WI38 (cell line): ENCODE measurements around the gene CDK11A.
A peak's percentile ranks its signal among the peaks of the same experiment; 100 is the strongest.
"Not testable (repeated sequence)": the region's sequence is repeated elsewhere in the genome, so short reads cannot be mapped to it uniquely, and the experiment has no call there.

Source experiments
- H3K4me3 ChIP-seq: 2 replicates; pipeline ENCODE4 v1.5.1; 2011; ENCODE audit warnings: low read depth, mild to moderate bottlenecking, control low read depth, low read length
- TF ChIP-seq, protein P1 (sequence below): IDR thresholded peaks from 2 replicates; pipeline ENCODE4 v1.5.1; 2012; ENCODE audit warnings: low read depth, mild to moderate bottlenecking, control low read depth, low read length

The CDK11A gene

DNA sequence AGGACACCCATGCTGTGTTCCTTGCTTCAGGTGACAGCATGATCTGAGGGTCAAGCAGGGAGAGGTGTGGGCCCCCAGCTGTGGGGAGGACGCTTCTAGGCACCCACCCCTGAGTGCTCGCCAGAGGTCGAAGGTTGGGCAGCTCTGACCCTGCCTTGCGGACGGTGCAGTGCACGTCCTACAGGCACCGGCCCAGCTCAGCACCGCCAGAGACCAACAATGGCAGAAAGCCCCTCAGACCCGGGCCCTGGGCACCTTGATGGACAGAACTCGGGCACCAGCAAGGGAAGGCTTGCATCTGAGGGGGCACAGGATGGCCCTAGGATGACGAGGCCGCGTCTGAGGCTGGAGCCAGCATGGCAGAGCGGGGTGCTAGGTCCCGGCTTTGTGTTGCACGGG is 29.4 kb upstream of the CDK11A start:
- no peak overlapping the region for H3K4me3 ChIP-seq
- TF ChIP-seq, protein P1, sequence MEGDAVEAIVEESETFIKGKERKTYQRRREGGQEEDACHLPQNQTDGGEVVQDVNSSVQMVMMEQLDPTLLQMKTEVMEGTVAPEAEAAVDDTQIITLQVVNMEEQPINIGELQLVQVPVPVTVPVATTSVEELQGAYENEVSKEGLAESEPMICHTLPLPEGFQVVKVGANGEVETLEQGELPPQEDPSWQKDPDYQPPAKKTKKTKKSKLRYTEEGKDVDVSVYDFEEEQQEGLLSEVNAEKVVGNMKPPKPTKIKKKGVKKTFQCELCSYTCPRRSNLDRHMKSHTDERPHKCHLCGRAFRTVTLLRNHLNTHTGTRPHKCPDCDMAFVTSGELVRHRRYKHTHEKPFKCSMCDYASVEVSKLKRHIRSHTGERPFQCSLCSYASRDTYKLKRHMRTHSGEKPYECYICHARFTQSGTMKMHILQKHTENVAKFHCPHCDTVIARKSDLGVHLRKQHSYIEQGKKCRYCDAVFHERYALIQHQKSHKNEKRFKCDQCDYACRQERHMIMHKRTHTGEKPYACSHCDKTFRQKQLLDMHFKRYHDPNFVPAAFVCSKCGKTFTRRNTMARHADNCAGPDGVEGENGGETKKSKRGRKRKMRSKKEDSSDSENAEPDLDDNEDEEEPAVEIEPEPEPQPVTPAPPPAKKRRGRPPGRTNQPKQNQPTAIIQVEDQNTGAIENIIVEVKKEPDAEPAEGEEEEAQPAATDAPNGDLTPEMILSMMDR: no peak

DNA sequence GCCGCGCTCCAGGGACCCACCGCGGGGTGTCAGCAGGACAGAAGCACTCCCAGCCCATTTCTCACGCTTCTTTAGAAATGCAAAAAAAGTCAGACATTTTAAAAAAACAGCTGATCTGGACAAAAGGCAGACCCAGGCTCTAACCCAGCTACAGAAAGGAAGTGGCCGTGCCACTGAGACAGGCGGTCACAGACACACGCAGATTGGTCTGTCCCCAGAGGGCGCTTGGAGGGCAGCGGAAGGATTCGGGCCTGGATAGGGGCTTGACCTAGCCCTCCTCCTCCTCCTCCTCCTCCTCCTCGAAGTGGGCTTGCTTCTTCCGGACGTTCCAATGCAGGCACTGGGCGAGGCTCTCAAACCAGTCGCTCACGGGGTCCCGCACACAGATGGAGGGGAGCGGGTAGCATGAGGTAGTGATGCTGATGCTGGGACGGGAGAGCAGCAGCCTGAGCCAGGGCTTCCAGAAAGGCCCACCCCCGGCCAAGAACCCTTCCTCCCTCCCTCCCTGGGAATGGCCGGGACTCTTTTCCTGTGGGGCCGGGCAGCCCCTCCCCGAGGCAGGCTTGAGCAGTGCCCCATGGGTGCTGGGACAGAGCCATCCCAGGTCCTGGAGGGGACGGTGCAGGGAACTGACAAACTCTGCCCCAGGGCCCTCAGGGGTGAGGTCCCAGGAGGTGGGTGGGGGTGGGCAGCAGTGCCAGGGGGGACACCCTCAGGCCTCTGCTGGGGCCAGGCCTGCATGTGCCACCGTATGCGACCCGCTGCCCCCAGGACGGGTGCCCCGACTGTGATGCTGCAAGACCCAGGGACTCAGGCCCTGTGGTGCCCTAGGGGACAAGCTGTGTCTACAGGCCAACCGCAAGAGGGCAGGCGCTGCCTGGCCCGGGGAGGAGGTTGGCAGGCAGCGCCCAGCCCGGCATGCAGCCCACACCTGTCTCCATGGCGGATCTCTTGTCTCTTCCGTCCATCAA is 28.8 kb upstream of the CDK11A start:
- H3K4me3 ChIP-seq: no peak overlapping the region
- TF ChIP-seq, protein P1: no peak

DNA sequence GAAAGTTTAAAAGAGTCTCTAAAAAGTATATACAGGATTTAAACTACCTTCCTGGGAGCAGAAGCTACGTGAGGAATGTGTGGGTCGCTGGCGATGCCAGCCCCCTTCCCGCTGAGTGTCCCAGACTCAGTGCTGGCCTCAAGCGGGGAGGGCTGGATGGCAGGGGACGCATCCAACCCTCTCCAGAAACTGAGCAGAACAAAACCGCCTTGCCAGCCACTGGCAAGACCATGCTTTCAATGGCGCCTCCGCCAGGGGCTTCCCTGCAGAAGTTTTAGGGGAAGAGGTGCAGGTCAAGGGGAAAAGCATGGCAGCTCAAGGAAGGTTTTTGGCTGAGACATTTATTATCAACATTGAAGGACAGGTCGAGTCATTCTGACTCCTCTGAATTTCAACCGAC is 28.0 kb upstream of the CDK11A start:
- no peak overlapping the region for H3K4me3 ChIP-seq
- TF ChIP-seq, protein P1: no peak

DNA sequence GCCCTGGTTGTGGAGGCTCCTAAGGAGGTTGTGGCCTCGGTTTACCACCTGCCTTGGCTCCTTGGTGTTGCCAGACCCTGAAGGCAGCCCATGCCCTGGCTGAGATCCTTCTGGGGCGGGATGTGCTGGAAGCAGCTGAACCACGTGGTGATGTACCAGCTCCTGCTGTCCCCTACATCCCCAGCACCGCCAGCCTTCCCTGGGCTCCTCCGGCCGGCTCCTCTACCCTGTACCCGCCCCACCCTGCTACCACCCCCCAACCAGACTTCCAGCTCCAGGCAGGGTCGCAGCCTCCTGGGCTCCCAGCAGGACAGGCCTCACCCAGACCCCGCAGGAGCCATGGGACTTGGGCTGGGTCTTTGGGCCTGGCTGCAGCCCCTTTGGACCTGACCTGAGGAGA is 25.8 kb upstream of the CDK11A start:
- not testable (repeated sequence) for H3K4me3 ChIP-seq

DNA sequence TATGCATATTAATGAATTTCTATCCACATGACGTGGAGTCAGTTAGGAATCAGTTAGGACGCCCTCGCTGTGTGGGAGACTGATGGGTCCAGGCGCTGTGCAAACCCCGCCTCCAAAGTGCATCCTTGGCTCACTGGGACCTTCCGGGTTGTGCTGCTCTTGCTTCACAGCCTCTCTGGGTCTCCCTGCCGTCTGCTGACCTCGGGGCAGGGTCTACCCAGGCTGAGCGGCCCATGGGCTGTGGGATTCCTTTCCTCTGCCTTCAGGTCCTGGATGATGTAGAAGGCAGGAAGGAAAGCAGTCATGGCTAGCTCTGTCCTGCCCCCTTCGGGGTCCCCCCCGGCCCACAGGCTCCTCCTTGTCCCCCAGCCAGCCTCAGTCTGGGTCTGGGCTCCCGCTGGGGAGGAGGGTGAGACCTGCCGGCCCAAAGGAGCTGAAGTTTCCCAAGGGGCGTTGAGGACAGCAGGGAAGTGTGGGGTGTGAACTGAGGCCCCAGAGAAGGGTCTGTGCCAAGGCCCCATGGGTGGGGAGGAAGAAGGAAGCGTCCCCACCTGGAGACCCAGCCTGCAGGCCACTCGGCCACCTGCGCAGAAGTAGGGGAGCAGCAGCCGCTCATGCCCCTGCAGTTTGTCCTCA is 24.6 kb upstream of the CDK11A start:
- H3K4me3 ChIP-seq: no peak overlapping the region

DNA sequence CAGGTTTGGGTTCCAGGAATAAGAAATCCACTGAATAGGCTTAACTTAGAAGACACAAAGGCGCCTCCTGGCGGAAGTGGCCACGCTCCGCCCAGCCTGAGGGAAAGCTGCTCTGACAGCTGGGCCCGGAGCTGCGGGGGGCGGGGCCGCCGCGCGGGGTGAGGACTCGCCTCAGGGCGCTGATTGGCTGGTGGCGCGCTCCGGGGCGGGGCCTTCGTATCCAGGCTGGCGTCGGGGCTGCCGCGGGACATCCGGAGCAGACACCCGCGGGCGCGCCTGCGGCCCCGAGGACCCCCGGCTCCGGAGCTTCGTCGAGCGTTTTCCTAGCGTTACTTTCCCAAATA is 22.4 kb upstream of the CDK11A start:
- H3K4me3 ChIP-seq: not testable (repeated sequence)

More for the DNA sequence above, 24.6 kb upstream of the CDK11A start:
- TF ChIP-seq, protein P1: no peak

DNA sequence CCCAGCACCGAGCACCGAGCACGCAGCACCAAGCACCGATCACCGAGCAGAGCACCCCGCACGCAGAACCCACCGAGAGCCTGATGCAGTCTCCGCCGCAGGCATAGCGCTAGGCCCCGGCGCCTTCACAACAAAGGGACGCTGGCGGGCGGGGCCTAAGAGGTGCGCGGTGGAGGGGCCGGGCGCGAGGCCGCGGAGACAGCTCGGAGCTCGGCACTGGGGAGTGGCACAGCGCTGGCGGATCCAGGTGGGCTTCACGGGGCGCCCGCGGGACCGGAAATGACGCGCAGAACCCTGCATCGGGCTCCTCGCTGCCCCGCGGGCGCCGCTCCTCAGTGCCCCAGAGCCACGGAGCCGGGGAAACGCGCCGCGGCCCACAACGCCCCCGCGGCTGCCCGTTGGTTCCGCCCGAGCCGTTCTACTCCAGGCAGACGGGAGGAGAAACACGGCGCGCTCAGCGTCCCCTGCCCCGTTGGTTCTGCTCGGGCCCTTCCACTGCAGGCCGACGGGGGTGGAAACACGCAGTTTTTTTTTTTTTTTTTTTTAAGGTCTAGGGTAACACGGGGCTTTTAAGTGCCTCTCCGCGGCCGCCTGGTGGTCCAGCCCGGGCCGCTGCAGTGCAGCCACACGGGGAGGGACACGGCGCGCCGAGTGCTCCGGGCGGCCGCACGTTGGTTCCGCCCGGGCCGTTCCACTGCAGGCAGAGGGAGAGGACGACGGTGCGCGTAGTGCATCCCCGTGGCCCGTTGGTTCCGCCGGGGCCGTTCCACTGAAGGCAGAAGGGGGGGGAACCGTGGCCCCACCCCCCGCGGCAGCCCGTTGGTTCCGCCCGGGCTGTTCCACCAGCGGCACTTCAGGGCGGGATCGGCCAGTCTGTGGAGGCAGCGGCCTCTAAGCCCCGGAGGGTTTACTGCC is 21.8 kb upstream of the CDK11A start:
- peak overlapping the region; percentile 34; the same call in 1 of the 2 replicates for H3K4me3 ChIP-seq

DNA sequence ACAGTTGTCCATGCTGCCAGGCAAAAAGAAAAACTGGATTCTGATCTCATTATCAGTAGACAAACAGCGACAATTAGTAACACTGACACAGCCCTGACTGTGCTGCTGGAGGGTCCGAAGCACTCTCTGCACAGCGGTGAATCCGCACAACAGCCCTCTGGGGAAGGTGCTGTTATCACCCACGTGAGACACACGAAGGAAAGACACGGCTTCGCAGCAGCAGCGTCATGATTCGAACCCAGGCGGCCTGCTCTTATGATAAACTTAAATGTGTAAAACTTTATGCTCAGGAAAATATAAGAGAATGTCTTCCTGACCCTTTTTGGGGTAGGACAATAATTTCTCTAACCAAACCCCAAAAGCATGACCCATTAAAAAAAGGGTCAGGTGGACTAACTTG is 18.4 kb upstream of the CDK11A start:
- not testable (repeated sequence) for H3K4me3 ChIP-seq

DNA sequence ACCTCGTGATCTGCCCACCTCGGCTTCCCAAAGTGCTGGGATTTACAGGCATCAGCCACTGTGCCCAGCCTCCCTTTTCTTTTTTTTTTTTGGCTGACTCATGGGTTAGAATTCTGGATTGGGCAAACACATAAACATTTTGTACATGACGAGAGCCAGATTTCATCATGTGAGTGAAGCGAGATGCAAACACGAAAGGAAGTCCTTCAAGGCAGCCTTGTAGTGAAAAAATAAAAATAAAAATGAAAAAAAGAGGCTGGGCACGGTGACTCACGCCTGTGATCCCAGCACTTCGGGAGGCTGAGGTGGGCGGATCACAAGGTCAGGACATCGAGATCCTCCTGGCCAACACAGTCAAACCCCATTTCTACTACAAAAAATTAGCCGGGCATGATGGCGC is 16.9 kb upstream of the CDK11A start:
- not testable (repeated sequence) for H3K4me3 ChIP-seq

DNA sequence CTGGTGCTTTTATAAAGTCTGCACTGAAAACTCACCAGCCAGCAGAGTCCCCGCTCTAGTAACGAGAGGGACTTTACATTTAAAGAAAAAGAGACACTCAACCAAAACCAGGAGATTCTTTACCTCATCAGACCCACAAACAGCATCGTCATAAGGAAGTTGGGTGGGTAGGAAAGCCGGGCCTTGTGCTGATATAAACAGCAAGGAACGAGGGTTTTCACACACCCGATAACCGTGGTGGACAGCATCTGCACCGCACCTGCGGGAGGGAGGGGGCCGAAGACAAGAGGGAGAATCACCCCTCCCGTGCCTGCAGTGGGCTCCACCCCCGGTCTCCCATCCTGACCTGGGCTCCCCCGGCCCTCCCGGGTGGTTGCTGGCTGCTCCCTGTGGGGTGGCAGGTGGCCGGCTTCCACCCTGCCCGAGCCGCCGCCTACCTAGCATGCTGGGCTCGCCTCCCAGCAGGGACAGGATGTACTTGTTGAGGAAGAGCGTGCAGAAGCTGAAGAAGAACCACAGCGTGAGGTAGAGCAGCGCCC is 14.7 kb upstream of the CDK11A start:
- H3K4me3 ChIP-seq: not testable (repeated sequence)

DNA sequence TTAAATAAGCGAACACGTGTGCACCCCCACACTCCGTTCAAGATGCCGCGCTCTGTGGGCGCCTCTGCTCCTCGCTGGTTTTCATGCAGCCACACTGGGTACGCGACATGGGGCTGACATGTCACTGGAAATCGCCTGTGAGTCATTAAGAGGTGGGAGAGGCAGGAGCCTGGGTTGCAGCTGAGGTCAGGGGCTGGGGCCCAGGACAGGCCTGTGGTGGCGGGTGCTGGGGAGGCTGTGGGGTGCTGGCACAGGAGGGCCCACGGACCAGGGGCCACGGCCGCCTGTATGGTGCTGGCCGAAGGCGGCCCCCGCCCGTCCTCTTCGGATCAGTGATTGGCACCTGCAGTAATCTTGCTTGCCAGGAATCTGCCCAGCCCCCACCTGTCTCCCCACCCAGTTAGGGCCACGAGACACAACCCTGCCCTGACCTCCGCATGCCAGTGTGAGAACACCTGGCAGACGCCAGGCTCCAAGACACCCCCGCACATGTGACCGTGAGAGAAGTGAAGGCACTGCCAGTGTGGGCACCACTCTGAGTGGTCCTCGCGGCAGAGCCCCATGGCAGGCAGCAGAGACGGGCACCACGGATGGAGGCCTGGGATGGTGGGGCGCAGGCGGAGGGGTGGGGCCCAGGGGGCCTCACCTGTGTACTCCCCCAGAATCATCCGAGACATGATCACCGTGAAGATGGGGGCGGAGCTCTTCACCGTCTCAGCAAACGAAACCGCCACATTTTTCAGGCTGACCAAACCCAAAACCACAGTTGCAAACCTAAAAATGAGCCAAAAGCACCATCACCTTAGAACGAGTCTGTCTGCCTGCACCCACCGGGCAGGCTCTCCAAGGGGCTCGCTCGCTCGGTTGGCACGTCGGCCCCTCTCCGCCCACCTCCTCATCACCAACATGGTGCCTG is 13.8 kb upstream of the CDK11A start:
- not testable (repeated sequence) for H3K4me3 ChIP-seq
